Endodermal cell (in vitro differentiated cells): ENCODE data around the gene GNB3. TPM values are rescaled to one million over a fixed set of nuclear protein-coding genes. Genes with fewer than 3 reads are reported as not detected.

Experiments
- DNase-seq: peaks from one replicate; pipeline ENCODE4 v3.0.0-alpha.2; 2017
- H3K27ac ChIP-seq: 2 replicates; pipeline ENCODE4 v1.5.1; 2013; ENCODE audit warnings: mild to moderate bottlenecking, low read depth, low read length, moderate library complexity
- H3K27me3 ChIP-seq: 2 replicates; pipeline ENCODE4 v1.6.1; 2013; ENCODE audit warnings: mild to moderate bottlenecking, low read length, moderate library complexity; ENCODE audit not compliant: insufficient read depth, control insufficient read depth, poor library complexity, severe bottlenecking
- H3K36me3 ChIP-seq: 2 replicates; pipeline ENCODE4 v1.7.0; 2013; ENCODE audit warnings: mild to moderate bottlenecking, low read length, moderate library complexity; ENCODE audit not compliant: control insufficient read depth, insufficient read depth
- H3K4me1 ChIP-seq: one replicate; pipeline ENCODE4 v1.7.0; 2013; ENCODE audit warnings: low read length; ENCODE audit not compliant: control insufficient read depth, insufficient read depth
- H3K4me3 ChIP-seq: 2 replicates; pipeline ENCODE4 v1.5.1; 2013; ENCODE audit warnings: mild to moderate bottlenecking, low read length, moderate library complexity
- H3K9ac ChIP-seq: 2 replicates; pipeline ENCODE4 v1.6.1; 2013; ENCODE audit warnings: mild to moderate bottlenecking, low read length, moderate library complexity; ENCODE audit not compliant: poor library complexity, severe bottlenecking; ENCODE audit errors: extremely low read depth
- H3K9me3 ChIP-seq: 2 replicates; pipeline ENCODE4 v1.6.1; 2013; ENCODE audit warnings: mild to moderate bottlenecking, low read length, moderate library complexity; ENCODE audit not compliant: control insufficient read depth
- H3K27ac Mint-ChIP-seq: 2 replicates; pipeline ENCODE4 v1.8.0; 2020; ENCODE audit warnings: mixed read lengths
- H3K27me3 Mint-ChIP-seq: 2 replicates; pipeline ENCODE4 v1.8.0; 2021; ENCODE audit warnings: mild to moderate bottlenecking, mixed read lengths; ENCODE audit not compliant: insufficient read depth
- H3K36me3 Mint-ChIP-seq: 2 replicates; pipeline ENCODE4 v1.8.0; 2020; ENCODE audit warnings: low read depth, mixed read lengths
- H3K4me1 Mint-ChIP-seq: 2 replicates; pipeline ENCODE4 v1.8.0; 2020; ENCODE audit warnings: mixed read lengths
- H3K4me3 Mint-ChIP-seq: 2 replicates; pipeline ENCODE4 v1.8.0; 2020; ENCODE audit warnings: mild to moderate bottlenecking, moderate library complexity, mixed read lengths
- H3K9me3 Mint-ChIP-seq: 2 replicates; pipeline ENCODE4 v1.8.0; 2020; ENCODE audit warnings: mild to moderate bottlenecking, mixed read lengths
- WGBS, 2 experiments: methylation state at CpG; one replicate each; pipeline versions ENCODE4 v1.1.5 to v1.1.7; 2013; ENCODE audit warnings: missing lambda C conversion rate in 2 of 2, mixed read lengths in 1 of 2; ENCODE audit not compliant: insufficient coverage in 1 of 2, insufficient read length in 1 of 2; 5-methylcytosine and 5-hydroxymethylcytosine counted together
- total RNA-seq, 2 donors: library from RNA; stranded (reverse); fragmentation: NEBNext Ultra II Directional in 1 of 2; extraction: Animal tissue kit (Norgen Biotek cat#: 25700) in 1 of 2; gene quantifications; 2 replicates in 1 of 2; 3 replicates in 1 of 2; pipeline ENCODE4 v1.2.1, GENCODE V29; 2021
- TF ChIP-seq, protein P1 (sequence below): fragments of 200-600 bp; sonication (generic); conservative IDR thresholded peaks from 2 replicates; pipeline ENCODE4 v1.5.0; 2021; ENCODE audit warnings: antibody characterized with exemption, mild to moderate bottlenecking

Gene GNB3
- total RNA-seq, 2 donors from 2014 or later = 10.0 to 17.1 TPM

DNA sequence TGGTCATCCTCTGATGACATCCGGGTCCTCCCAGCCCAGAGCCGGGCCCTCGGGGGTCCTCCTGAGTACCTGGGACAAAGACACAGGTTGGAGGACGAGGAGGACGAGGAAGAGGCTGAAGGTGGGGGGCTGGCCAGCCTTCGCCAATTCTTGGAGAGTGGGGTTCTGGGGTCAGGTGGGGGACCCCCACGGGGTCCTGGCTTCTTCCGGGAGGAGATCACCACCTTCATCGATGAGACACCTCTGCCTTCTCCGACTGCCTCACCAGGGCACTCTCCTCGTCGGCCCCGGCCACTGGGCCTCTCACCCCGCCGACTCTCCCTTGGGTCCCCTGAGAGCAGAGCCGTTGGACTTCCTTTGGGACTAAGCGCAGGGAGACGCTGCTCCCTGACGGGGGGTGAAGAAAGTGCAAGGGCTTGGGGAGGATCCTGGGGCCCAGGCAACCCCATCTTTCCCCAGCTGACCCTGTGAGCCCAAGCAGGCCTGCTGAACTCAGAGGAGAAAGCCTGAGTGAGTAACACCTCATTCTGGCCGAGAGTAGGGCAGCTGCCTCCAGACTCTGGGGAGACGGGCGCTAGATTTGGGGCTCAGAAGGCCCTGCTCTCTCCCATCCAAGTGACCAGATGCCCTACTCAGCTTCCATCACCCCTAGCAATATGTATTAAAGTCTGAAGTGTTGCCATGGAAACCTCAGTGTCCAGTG, 13.8 kb upstream of the GNB3 start:
- no peaks in the 10 kb centered on the region for H3K9me3 ChIP-seq
- peaks cover 19% of the 10 kb centered on the region for H3K27me3 ChIP-seq
- peaks cover 13% of the 10 kb centered on the region for H3K36me3 ChIP-seq
- peaks cover 12% of the 10 kb centered on the region for H3K36me3 Mint-ChIP-seq
- H3K4me1 Mint-ChIP-seq = peaks cover 28% of the 10 kb centered on the region
- peaks cover 59% of the 10 kb centered on the region for H3K27me3 Mint-ChIP-seq
- H3K4me3 Mint-ChIP-seq = peak overlapping the region; percentile 99
- H3K9me3 Mint-ChIP-seq = no peaks in the 10 kb centered on the region
- no peak overlapping the region for H3K4me3 ChIP-seq
- no peak overlapping the region for H3K9ac ChIP-seq
- 84 to 88% methylated on average over 6 to 22 of the region's 22 CpGs for WGBS, 2 experiments
- peaks cover 2% of the 10 kb centered on the region for H3K4me1 ChIP-seq
- peak; percentile 58 for DNase-seq
- H3K27ac Mint-ChIP-seq = peak overlapping the region; percentile 67
- H3K27ac ChIP-seq = peak overlapping the region; percentile 61
- TF ChIP-seq, protein P1, sequence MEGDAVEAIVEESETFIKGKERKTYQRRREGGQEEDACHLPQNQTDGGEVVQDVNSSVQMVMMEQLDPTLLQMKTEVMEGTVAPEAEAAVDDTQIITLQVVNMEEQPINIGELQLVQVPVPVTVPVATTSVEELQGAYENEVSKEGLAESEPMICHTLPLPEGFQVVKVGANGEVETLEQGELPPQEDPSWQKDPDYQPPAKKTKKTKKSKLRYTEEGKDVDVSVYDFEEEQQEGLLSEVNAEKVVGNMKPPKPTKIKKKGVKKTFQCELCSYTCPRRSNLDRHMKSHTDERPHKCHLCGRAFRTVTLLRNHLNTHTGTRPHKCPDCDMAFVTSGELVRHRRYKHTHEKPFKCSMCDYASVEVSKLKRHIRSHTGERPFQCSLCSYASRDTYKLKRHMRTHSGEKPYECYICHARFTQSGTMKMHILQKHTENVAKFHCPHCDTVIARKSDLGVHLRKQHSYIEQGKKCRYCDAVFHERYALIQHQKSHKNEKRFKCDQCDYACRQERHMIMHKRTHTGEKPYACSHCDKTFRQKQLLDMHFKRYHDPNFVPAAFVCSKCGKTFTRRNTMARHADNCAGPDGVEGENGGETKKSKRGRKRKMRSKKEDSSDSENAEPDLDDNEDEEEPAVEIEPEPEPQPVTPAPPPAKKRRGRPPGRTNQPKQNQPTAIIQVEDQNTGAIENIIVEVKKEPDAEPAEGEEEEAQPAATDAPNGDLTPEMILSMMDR = peak; percentile 0

DNA sequence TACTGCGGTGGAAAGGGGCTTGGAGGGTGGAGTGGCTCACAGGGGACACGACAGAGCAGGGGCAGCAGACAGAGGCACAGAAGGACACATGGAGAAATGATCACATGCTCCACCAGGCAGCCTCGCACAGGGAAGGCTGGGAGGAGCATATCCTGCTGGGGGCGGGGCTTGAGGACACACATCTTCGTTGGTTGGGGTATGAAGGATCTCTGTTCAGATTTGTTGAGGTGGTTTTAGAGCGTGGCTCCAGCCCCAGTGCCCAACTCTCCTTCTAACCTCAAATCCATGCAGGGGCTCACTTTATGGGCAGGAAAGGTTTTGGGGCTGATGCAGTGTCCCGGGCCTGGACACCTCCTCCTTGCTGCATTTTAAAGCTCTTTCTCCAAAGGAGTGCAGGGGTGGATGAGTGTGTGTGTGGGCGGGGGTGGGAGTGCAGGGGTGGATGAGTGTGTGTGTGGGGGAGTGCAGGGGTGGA, 13.3 kb upstream of the GNB3 start:
- Mint-ChIP-seq H3K4me3 (peak overlapping the region; percentile 99), H3K4me1 (peaks cover 28% of the 10 kb centered on the region), H3K27ac (peak overlapping the region; percentile 67), H3K9me3 (no peaks in the 10 kb centered on the region), H3K27me3 (peaks cover 53% of the 10 kb centered on the region), H3K36me3 (peaks cover 17% of the 10 kb centered on the region)
- H3K9me3 ChIP-seq = no peaks in the 10 kb centered on the region
- H3K36me3 ChIP-seq = peaks cover 17% of the 10 kb centered on the region
- no peak overlapping the region for H3K9ac ChIP-seq
- H3K4me3 ChIP-seq = no peak overlapping the region
- peak overlapping the region; percentile 61 for H3K27ac ChIP-seq
- DNase-seq = peak; percentile 97
- WGBS, 2 experiments = 5 to 13% methylated on average over 3 to 7 of the region's 8 CpGs
- TF ChIP-seq, protein P1 = no peak
- H3K27me3 ChIP-seq = peaks cover 16% of the 10 kb centered on the region
- peaks cover 2% of the 10 kb centered on the region for H3K4me1 ChIP-seq

DNA sequence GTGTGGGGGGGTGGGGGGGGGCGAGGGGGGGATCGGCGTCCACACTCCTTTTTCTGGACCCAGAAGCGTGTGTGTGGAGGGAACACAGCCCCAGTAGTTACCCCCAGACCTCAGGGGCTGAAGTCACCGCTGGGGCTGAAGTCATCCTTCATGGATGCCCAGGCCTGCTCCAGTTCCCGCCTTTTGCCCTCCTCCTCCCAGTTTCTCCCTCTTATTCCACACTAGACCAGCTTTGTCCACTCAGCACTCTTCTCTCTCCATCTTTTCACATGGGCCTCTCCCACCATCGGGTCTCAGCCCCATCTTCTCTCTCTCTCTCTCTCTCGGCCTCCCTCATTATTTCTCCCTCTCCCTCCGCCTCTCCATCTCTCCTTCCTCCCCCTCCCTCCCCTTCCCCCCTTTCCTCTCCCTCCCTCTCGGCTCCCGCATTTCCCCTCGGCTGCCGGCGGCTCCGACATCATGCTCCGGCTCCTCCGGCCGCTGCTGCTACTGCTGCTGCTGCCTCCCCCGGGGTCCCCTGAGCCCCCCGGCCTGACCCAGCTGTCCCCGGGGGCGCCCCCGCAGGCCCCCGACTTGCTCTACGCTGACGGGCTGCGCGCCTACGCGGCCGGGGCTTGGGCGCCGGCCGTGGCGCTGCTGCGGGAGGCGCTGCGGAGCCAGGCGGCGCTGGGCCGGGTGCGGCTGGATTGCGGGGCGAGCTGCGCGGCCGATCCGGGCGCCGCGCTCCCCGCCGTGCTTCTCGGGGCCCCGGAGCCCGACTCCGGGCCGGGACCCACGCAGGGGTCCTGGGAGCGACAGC, 12.5 kb upstream of the GNB3 start, which contains the start of gene P3H3:
TSS of gene P3H3 (plus strand) at position 426 of the 799 bp plus-strand sequence. CDS start at position 460, 34 bp downstream.
- peak; percentile 90 for DNase-seq
- Mint-ChIP-seq H3K36me3 (peaks cover 19% of the 10 kb centered on the region), H3K27ac (peak within 1 kb of the TSS; percentile 97), H3K9me3 (no peaks in the 10 kb centered on the region), H3K27me3 (peaks cover 46% of the 10 kb centered on the region), H3K4me1 (peaks cover 22% of the 10 kb centered on the region), H3K4me3 (peak within 1 kb of the TSS; percentile 99)
- Histone ChIP-seq H3K36me3 (peaks cover 19% of the 10 kb centered on the region), H3K27ac (peak within 1 kb of the TSS; percentile 72), H3K4me3 (peak within 1 kb of the TSS; percentile 93), H3K9me3 (no peaks in the 10 kb centered on the region), H3K9ac (peak within 1 kb of the TSS; percentile 93), H3K27me3 (peaks cover 9% of the 10 kb centered on the region), H3K4me1 (peaks cover 2% of the 10 kb centered on the region)
- WGBS, 2 experiments = 1 to 4% methylated on average over 12 to 57 of the region's 60 CpGs
- TF ChIP-seq, protein P1 = no peak
